IPS-18c (cell line): ENCODE data around the gene PARP8.
"Not testable (repeated sequence)": the region's sequence is repeated elsewhere in the genome, so short reads cannot be mapped to it uniquely, and the experiment has no call there.

ENCODE experiments used
- H3K4me3 ChIP-seq: 2 replicates; pipeline ENCODE4 v1.7.0; 2013; ENCODE audit warnings: low read depth, mild to moderate bottlenecking, low read length, moderate library complexity; ENCODE audit not compliant: insufficient read depth
- H3K9me3 ChIP-seq: one replicate; pipeline ENCODE4 v1.6.1; 2013; ENCODE audit warnings: mild to moderate bottlenecking, low read length, moderate library complexity; ENCODE audit not compliant: control insufficient read depth, insufficient read depth

Gene PARP8

DNA sequence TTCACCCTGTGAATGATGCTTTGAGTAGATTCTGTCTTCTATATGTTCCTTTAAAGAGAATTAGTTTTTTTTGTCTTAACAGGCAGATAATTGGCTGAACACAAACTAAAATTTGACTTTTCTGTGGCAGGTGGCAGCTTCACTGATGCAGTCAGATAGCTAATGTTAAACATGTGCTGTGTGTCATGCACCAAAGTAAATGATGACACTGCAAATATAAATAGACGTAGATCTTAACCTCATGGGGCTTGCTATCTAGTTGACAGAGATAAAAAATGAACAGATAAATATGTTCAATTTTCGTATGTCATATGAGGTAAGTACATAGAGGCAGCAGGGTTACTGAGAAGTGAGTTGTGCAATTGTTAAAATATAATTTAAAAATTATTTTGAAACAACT is 82.7 kb downstream of the PARP8 start:
- Histone ChIP-seq H3K9me3 (no peaks in the 10 kb centered on the region), H3K4me3 (no peak overlapping the region)

DNA sequence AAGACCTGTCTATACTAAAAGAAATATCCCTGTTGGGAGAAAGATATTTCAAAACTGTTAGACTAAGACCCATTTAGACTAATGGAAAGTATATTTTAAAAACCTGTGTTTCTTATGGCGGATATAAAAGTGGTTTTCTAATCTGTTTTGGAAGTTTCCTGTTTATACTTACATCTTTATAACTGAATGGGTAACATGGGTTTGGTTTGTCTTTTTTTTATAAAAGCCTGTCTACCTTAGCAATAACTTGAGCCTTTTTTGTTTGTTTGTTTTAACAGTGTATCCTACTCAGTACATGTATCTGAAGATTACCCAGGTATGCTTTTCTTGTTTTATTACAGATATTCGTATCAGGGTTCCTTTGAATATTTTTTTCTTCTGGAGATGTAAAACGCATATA is 83.4 kb downstream of the PARP8 start:
- Histone ChIP-seq H3K9me3 (no peaks in the 10 kb centered on the region), H3K4me3 (no peak overlapping the region)

DNA sequence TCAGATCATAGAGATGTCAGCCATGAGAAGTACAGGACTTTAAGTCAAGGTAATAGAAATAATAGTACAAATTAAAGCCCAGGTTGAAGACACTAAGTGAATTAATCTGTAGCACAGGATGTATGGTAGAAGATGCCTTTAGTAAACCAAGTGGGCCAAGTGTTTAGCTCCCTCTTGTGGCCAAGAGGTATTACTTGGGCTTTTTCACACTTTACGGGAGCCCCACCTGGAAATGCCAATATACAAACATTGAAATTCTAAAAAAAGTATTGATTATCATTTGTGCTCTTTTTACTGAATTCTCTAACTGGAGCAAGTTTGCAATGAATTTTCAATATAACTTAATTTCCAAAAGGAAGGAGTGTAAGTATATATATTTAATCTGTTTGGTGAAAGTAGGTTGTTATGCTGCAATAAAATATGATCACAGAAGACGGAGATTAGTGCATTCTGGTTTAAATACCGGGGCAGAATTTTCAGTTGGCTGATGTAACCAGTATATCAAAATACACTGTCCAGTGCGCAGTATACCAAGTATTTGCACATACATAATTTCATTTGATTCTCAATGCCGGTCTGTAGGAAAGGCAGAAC is 84.7 kb downstream of the PARP8 start:
- H3K9me3 ChIP-seq = no peaks in the 10 kb centered on the region
- H3K4me3 ChIP-seq = no peak overlapping the region

DNA sequence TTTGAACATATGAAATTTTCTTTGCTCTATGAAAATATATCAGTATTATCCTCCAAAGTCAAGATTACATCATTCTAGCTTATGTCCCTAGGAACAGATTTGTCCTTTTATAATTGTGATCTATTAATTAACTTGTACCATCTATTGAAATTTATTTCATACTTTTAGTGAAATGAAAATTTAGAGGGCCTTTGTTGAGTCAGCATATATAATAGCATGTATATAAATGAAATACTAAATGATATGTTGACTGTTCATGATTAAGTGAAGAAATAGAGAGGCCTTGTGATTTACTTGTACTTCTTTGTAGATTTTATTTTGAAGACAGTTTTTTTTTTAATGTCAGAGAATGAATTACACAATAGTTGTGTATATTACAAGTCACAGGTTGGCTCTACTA is 86.4 kb downstream of the PARP8 start:
- H3K4me3 ChIP-seq = no peak overlapping the region
- no peaks in the 10 kb centered on the region for H3K9me3 ChIP-seq

DNA sequence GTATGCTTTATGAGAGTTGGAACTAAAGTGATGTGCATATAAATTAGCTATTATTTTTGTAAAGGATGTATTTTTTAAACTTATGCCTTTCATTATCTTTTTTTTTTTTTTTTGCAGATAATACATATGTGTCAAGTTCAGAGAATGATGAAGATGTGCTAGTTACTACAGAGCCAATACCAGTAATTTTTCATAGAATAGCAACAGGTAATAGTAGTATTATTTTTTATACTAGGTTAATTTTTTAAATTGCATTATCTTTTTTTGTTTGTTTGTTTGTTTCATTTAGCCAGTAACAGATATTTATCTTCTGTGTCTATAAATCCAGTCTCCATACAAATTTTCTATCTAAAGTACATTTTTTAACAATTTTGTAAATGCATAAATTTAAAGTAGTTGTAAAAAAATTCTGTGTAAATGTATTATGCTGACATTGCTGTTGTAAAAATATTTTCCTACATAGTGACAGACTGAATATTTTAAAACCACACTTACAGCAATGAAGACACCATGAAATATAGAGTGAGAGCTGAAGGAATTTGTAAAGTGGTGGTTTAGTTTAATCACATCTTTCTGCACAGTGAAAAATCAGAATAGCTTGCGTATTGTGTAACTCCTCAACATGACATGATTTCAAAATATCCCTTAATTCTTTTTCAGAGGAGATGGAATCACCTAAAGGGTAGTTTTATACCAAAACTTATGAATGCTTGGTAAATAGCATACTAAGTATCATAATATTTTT is 93.3 kb downstream of the PARP8 start:
- no peak overlapping the region for H3K4me3 ChIP-seq
- H3K9me3 ChIP-seq = no peaks in the 10 kb centered on the region

DNA sequence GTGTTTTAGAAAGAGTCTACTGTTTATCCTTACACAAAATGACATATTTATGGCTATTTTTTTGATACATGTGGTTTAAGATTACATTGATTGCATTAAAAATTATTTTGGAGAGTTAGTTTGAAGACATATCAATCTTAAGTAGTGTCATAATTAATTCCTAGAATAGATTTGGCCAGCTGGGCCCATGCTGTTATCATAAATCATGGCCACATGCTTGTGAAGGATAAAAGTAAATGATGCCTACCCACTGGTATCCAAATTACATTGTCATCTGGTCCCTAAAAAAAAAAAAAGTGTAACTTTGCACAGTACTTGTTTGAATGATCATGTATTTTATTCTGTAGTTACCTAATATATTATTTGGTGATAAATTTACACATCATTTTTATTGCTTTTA is 96.9 kb downstream of the PARP8 start:
- no peaks in the 10 kb centered on the region for H3K9me3 ChIP-seq
- no peak overlapping the region for H3K4me3 ChIP-seq

DNA sequence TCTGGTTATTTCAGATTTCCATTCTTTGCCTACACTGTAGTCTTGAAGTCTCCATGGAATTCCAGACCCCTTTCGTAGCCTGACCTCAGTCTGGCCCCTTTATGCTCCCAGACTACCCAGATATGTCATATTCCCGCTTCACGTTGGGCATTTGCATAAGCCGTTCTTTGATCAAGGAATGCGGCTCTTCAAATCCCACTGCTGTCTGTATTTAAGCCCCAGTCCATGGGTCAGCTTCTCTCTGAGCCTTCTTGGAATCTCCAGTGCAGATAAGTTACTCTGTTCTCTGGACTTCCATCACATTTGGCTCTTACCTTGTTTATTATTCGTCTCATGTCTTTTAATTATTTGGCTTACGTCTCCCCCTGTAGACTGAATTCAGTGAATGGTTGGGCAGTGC is 97.4 kb downstream of the PARP8 start:
- no peak overlapping the region for H3K4me3 ChIP-seq

DNA sequence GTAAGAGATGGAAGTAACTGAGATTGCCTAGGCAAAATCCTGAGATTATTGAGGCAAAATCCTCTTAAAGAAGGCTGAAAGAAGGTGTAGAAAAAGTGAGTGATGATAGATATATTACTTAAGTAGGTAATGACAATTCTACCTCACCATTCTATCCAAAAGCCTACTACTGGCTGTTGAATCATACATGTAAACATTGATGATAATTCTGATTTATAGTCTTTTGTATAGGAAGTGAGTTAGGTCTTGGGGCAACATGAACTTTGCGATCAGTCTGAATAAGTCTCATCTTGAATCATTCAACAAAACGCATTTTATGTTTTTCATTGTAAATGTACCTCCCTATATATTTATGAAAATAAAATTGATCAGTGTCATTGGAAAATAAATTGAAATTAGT is 99.6 kb downstream of the PARP8 start:
- H3K9me3 ChIP-seq = no peaks in the 10 kb centered on the region
- no peak overlapping the region for H3K4me3 ChIP-seq

More for the DNA sequence above, 97.4 kb downstream of the PARP8 start:
- no peaks in the 10 kb centered on the region for H3K9me3 ChIP-seq

DNA sequence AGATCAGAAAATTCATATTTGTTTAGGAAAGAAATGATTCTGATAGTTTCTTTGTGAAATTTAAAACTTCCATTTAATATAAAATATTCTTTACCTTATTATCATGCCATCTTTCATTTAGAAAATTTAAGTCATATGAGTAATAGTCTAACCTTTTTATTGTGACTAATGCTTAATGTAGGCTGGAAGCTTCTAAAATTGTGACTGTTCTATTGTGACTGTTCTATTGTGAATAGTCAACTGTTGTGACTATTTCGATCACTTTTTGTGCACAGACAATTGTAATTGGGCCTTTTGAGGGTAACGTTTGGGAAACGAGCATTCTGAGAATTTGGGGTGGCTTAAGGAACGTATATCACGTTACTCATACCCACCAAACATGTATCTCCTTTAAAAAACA is 100.0 kb downstream of the PARP8 start:
- Histone ChIP-seq H3K9me3 (no peaks in the 10 kb centered on the region), H3K4me3 (no peak overlapping the region)

DNA sequence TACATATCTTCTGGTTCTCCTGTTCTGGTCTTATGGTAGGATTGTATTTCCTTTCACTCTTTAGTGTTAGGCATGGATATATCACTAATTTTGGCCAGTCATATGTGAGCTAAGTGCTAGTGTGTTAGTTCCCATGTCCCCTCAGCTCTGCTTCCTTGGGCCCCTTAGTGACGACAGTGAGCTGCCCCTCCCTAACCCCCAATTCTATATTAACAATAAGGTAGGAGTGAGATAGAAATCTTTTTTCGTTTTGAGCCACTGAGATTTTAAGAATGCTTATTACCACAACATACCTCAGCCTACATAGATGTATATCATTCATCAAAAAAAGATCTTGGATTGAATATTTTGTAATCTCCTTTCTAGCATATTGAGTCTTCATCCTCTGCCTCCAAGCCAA is 100.5 kb downstream of the PARP8 start:
- Histone ChIP-seq H3K9me3 (no peaks in the 10 kb centered on the region), H3K4me3 (no peak overlapping the region)

DNA sequence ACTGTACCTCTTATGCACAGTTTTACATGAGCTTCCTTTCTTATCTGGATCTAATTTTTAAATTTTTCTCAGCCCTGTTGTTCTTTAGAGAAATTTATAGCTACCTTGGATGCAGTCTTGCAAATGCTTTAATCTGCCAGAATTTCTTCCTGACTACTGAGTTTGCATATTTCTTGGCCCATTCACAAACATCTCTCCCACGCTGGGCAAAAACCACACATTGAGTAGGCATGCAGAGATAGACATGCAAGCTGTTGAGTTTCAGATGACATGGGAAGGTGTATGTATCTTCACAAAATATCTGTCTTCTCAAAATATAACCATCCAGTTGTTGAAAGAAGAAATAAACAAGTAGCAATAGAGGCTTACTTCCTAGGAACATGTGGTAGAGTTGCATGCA is 101.2 kb downstream of the PARP8 start:
- Histone ChIP-seq H3K4me3 (no peak overlapping the region), H3K9me3 (no peaks in the 10 kb centered on the region)

DNA sequence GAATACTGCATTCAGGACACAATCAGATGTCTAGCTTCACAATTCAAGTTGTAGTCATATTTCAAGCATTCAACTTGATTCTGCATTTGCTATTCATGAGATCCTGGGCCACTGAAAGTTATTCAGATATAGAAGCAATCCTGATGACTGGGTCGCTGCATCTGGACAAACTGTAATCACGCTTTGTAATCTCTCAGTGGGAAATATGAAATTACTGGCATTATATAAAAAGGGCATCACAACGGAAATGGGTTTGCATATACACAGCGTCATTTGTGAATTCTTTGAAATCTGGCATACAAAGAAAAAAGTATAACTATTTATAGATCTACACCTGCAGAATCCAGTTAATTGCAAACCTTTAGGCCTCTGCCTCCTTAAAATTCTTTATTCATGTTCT is 102.2 kb downstream of the PARP8 start:
- no peak overlapping the region for H3K4me3 ChIP-seq
- no peaks in the 10 kb centered on the region for H3K9me3 ChIP-seq

DNA sequence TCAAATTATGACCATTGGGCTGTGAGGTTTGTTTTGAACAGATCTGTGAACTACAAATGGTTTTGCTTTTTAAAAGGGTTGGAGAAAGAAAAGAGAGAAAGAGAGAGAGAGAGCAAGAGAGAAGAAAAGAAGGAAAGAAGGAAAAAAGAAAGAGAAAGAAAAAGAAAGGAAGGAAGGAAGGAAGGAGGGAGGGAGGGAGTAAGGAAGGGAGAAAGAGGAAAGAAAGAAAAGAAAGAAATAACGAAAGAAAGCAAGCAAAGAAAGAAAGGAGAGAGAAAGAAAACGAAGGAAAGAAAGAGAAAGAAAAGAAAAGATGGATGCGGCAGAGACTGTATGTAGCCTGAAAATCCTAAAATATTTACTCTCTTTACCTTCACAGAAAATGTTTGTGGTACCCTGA is 104.0 kb downstream of the PARP8 start:
- Histone ChIP-seq H3K4me3 (no peak overlapping the region), H3K9me3 (no peaks in the 10 kb centered on the region)

DNA sequence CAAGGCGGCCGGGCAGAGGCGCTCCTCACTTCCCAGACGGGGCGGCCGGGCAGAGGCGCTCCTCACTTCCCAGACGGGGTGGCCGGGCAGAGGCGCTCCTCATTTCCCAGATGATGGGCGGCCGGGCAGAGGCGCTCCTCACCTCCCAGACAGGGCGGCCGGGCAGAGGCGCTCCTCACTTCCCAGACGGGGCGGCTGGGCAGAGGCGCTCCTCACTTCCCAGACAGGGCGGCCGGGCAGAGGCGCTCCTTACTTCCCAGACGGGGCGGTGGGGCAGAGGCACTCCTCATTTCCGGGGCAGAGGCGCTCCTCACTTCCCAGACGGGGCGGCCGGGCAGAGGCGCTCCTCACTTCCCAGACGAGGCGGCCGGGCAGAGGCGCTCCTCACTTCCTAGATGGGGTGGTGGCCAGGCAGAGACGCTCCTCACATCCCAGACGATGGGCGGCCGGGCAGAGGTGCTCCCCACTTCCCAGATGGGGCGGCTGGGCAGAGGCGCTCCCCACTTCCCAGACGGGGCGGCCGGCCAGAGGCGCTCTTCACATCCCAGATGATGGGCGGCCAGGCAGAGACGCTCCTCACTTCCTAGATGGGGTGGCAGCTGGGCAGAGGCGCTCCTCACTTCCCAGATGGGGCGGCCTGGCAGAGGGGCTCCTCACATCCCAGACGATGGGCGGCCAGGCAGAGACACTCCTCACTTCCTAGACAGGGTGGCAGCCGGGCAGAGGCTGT is 108.2 kb downstream of the PARP8 start:
- H3K9me3 ChIP-seq, H3K4me3 ChIP-seq: not testable (repeated sequence)

DNA sequence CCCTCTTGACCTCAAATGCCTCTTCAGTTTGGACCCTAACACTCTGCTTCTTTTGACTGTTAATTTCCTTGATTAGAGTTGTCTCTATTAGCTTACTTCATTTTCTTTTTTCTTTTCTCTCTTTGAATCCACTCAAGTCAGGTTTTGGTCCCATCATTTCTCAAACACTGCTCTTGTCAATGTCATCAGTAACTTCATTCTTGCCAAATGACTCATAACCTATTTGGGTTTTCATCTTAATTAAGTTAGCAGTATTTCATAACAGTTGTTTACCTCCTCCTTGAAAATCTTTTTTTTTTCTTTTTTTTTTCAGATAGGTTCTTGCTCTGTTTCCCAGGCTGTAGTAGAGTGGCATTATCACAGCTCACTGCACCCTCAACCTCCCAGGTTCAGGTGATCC is 119.6 kb downstream of the PARP8 start:
- no peak overlapping the region for H3K4me3 ChIP-seq
- no peaks in the 10 kb centered on the region for H3K9me3 ChIP-seq

DNA sequence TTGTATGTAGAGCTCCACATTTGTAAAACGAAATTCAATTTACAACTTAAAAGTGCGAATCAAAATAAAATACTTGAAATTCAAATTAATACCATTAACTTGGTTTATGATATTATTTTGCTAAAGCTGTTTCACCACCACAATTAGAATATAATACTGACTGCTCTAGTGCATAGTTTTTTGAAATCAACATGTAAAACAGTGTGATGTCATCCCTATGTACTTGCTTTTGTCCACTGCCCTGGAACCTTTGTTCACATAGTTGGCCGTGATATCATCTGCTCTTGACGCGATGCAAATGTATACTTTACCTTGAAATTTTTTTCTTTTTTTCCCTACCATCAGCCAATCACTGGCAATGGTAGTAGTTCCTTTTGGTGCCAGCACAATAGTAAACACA is 125.4 kb downstream of the PARP8 start:
- no peak overlapping the region for H3K4me3 ChIP-seq
- no peaks in the 10 kb centered on the region for H3K9me3 ChIP-seq

DNA sequence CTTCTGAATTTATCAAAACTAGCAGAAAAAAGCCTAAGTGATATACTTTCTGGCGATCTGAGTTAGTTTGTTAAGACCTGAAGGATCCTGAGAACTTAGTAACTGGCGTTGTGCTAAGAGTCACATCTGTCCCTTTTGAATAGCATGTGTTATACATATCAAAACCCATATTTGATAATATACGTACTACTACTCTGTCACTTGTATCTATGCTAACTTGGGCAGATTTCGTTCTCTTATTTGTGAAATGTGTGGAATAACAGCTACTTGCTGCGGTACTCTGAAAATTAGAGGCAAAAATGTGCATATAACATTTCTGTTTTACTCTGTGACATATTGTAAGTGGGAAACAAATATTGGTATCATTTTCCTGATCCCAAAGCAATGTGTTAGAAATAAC is 126.4 kb downstream of the PARP8 start:
- no peaks in the 10 kb centered on the region for H3K9me3 ChIP-seq
- H3K4me3 ChIP-seq = no peak overlapping the region

DNA sequence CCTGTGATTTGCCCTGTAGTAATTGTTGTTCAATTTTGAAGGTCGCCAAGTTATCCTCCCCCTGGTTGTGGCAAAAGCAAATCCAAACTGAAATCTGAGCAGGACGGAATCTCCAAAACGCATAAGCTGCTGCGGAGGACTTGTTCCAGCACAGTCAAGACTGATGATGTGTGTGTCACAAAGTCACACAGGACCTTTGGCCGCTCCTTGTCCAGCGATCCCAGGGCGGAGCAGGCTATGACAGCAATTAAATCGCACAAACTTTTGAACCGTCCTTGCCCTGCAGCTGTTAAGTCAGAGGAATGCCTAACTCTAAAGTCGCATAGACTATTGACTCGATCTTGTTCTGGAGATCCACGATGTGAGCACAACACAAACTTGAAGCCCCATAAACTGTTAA is 128.4 kb downstream of the PARP8 start:
- no peaks in the 10 kb centered on the region for H3K9me3 ChIP-seq

More for the DNA sequence above, 128.4 kb downstream of the PARP8 start:
- H3K4me3 ChIP-seq = no peak overlapping the region
